HG02885 (cell line): ENCODE results near the gene TGM2.

Experiments used
- ATAC-seq: cut with Tn5 transposase; IDR thresholded peaks from one replicate; pipeline ENCODE4 v1.9.1; 2021; ENCODE audit warnings: mild to moderate bottlenecking; ENCODE audit not compliant: unreplicated experiment, poor library complexity

The TGM2 gene

GRCh38 chr20:38147163-38147562, 17.9 kb downstream of the TGM2 start:
- ATAC-seq = no peak

- ATAC-seq = no peak
Measured at GRCh38 chr20:38146628-38147027, 18.4 kb downstream of the TGM2 start.

GRCh38 chr20:38146156-38146555, 18.9 kb downstream of the TGM2 start:
- no peak for ATAC-seq

- ATAC-seq = no peak
Measured at GRCh38 chr20:38145729-38146075, 19.4 kb downstream of the TGM2 start.

GRCh38 chr20:38144974-38145728, 19.9 kb downstream of the TGM2 start:
- ATAC-seq = no peak

- ATAC-seq = no peak
Measured at GRCh38 chr20:38144598-38144973, 20.5 kb downstream of the TGM2 start.

GRCh38 chr20:38143646-38144554, 21.2 kb downstream of the TGM2 start:
- no peak for ATAC-seq

GRCh38 chr20:38143238-38143645, 21.8 kb downstream of the TGM2 start:
- no peak for ATAC-seq

GRCh38 chr20:38141889-38142494, 23.1 kb downstream of the TGM2 start:
- ATAC-seq = no peak

GRCh38 chr20:38141204-38141888, 23.7 kb downstream of the TGM2 start:
- ATAC-seq = no peak

GRCh38 chr20:38139977-38140753, 24.9 kb downstream of the TGM2 start:
- no peak for ATAC-seq

GRCh38 chr20:38139156-38139912, 25.7 kb downstream of the TGM2 start:
- no peak for ATAC-seq

GRCh38 chr20:38138086-38138778, 26.8 kb downstream of the TGM2 start:
- no peak for ATAC-seq

- no peak for ATAC-seq
Measured at GRCh38 chr20:38137441-38138037, 27.5 kb downstream of the TGM2 start.

- no peak for ATAC-seq
Measured at GRCh38 chr20:38136421-38137245, 28.4 kb downstream of the TGM2 start.

- no peak for ATAC-seq
Measured at GRCh38 chr20:38135651-38136420, 29.2 kb downstream of the TGM2 start.

- no peak for ATAC-seq
Measured at GRCh38 chr20:38135271-38135650, 29.8 kb downstream of the TGM2 start.
